C4-2B (cell line): ENCODE results near the gene DHX15.
A peak's percentile ranks its signal among the peaks of the same experiment; 100 is the strongest.

Experiments
- H3K27ac ChIP-seq: fragments of 450-650 bp; 2 replicates; pipeline ENCODE4 v1.5.1; 2017
- CTCF ChIP-seq: fragments of 450-650 bp; conservative IDR thresholded peaks from 2 replicates; pipeline ENCODE4 v1.5.1; 2017; ENCODE audit warnings: mild to moderate bottlenecking
- ZFX ChIP-seq: fragments of 450-650 bp; IDR thresholded peaks from 2 replicates; pipeline ENCODE4 v1.6.1; 2017

Gene DHX15

GRCh38 chr4:24584211-24584850, at the start of gene DHX15:
Gene DHX15 (minus strand): TSS chr4:24584554. CDS start chr4:24584393, 161 bp downstream.
- peak within 1 kb of the TSS; percentile 99 for H3K27ac ChIP-seq
- TF ChIP-seq CTCF (no peak), ZFX (peak; percentile 53)

- H3K27ac ChIP-seq: no peak overlapping the region
- no peak for TF ChIP-seq CTCF
Measured at GRCh38 chr4:24632011-24632410, 47.7 kb upstream of the DHX15 start.

GRCh38 chr4:24630937-24631336, 46.6 kb upstream of the DHX15 start:
- TF ChIP-seq ZFX (no peak), CTCF (no peak)
- no peak overlapping the region for H3K27ac ChIP-seq

- H3K27ac ChIP-seq: no peak overlapping the region
- TF ChIP-seq CTCF (no peak), ZFX (no peak)
Measured at GRCh38 chr4:24625091-24625490, 40.7 kb upstream of the DHX15 start.

GRCh38 chr4:24624381-24624780, 40.0 kb upstream of the DHX15 start:
- H3K27ac ChIP-seq: no peak overlapping the region
- no peak for TF ChIP-seq ZFX
- TF ChIP-seq CTCF: no peak

- TF ChIP-seq ZFX (no peak), CTCF (no peak)
- no peak overlapping the region for H3K27ac ChIP-seq
Measured at GRCh38 chr4:24622146-24622834, 37.9 kb upstream of the DHX15 start.

- no peak for TF ChIP-seq CTCF
Measured at GRCh38 chr4:24615977-24616376, 31.6 kb upstream of the DHX15 start.

More at GRCh38 chr4:24615977-24616376, 31.6 kb upstream of the DHX15 start:
- no peak overlapping the region for H3K27ac ChIP-seq
